HCT116 (cell line): ENCODE measurements around the gene UTP11. TPM values are rescaled to one million over a fixed set of nuclear protein-coding genes. Genes with fewer than 3 reads are reported as not detected.

Experiments
- ATAC-seq: fragments of 200-7000 bp; cut with Tn5 transposase; 2 replicates; pipeline ENCODE4 v1.9.1; 2020; ENCODE audit warnings: mild to moderate bottlenecking, moderate library complexity
- BruUV-seq: library from RNA; stranded (reverse); fragments of 400-500 nt; replicated peaks from 2 replicates; lab custom pipeline; 2021; lab: Mats Ljungman, UMichigan
- CTCF ChIA-PET: fragments of 300-600 bp; sonication (Branson Sonifier 250); formaldehyde crosslinking; loops from one replicate; lab custom pipeline; 2021; ENCODE audit warnings: antibody characterized with exemption; lab: Charles Lee
- POLR2A ChIA-PET: fragments of 300-600, 350-600 bp; sonication (Branson Sonifier 250); formaldehyde crosslinking; loops from one replicate; lab custom pipeline; 2021; ENCODE audit warnings: antibody characterized with exemption; lab: Charles Lee
- RAD21 ChIA-PET, 2 experiments: fragments of 300-600 bp; sonication (Branson Sonifier 250); formaldehyde crosslinking; loops; one replicate each; lab custom pipeline; 2023; ENCODE audit warnings: low total read pairs in 2 of 2; ENCODE audit not compliant: uncharacterized antibody in 2 of 2, unreplicated experiment in 2 of 2, low non-redundant PET in 1 of 2; lab: Charles Lee
- DNase-seq: peaks from one replicate; pipeline ENCODE4 v3.0.0-alpha.2; 2010; ENCODE audit warnings: low read depth, low spot score
- H2AFZ ChIP-seq: fragments of 200-600 bp; shearing (Covaris generic), sonication (generic); 2 replicates; pipeline ENCODE4 v1.6.1; 2017; ENCODE audit warnings: low read depth, mixed run types, mixed read lengths, antibody characterized with exemption, low read length; ENCODE audit not compliant: poor library complexity, severe bottlenecking
- H3K27ac ChIP-seq: 2 replicates; pipeline ENCODE4 v1.5.1; 2012; ENCODE audit warnings: low read depth, low read length
- H3K27me3 ChIP-seq: fragments of 200-600 bp; sonication (generic); 2 replicates; pipeline ENCODE4 v1.6.1; 2016; ENCODE audit warnings: mixed run types, low read length, mixed read lengths; ENCODE audit not compliant: insufficient read depth
- H3K36me3 ChIP-seq, 2 experiments: fragments of 200-500 bp in 1 of 2; fragments of 200-600 bp in 1 of 2; sonication (Bioruptor generic) in 1 of 2; sonication (generic) in 1 of 2; 2 replicates each; pipeline versions ENCODE4 v1.5.1 to v1.6.1; 2014 to 2016; ENCODE audit warnings: low read length in 2 of 2, inconsistent platforms in 1 of 2, mixed read lengths in 1 of 2, mixed run types in 1 of 2; ENCODE audit not compliant: insufficient read depth in 2 of 2, control insufficient read depth in 1 of 2
- H3K4me1 ChIP-seq, 2 experiments: fragments of 200-600 bp in 1 of 2; sonication (generic) in 1 of 2; 2 replicates each; pipeline versions ENCODE4 v1.5.1 to v1.6.1; 2012 to 2017; ENCODE audit warnings: low read length in 2 of 2, inconsistent platforms in 1 of 2, mild to moderate bottlenecking in 1 of 2, mixed read lengths in 1 of 2, mixed run types in 1 of 2, moderate library complexity in 1 of 2; ENCODE audit not compliant: insufficient read depth in 2 of 2, control insufficient read depth in 1 of 2
- H3K4me2 ChIP-seq: fragments of 200-600 bp; sonication (generic); 2 replicates; pipeline ENCODE4 v1.6.1; 2017; ENCODE audit warnings: mixed run types, low read length, mixed read lengths
- H3K4me3 ChIP-seq, 2 experiments: fragments of 200-600 bp in 1 of 2; sonication (generic) in 1 of 2; replicated peaks in 1 of 2; 2 replicates each; pipeline ENCODE4 v1.5.1; 2011 to 2016; ENCODE audit warnings: low read length in 2 of 2, control low read depth in 1 of 2, low read depth in 1 of 2, mild to moderate bottlenecking in 1 of 2, mixed read lengths in 1 of 2, mixed run types in 1 of 2
- H3K79me2 ChIP-seq: fragments of 200-600 bp; sonication (generic); 2 replicates; pipeline ENCODE4 v1.6.1; 2017; ENCODE audit warnings: mild to moderate bottlenecking, mixed run types, low read length, moderate library complexity, mixed read lengths; ENCODE audit not compliant: insufficient read depth
- H3K9ac ChIP-seq: fragments of 200-600 bp; sonication (generic); 2 replicates; pipeline ENCODE4 v1.6.1; 2016; ENCODE audit warnings: low read length, mixed read lengths
- H3K9me2 ChIP-seq: fragments of 200-600 bp; sonication (generic), shearing (Covaris generic); 2 replicates; pipeline ENCODE4 v1.6.1; 2017; ENCODE audit warnings: mixed run types, mild to moderate bottlenecking, moderate library complexity; ENCODE audit not compliant: insufficient read depth
- H3K9me3 ChIP-seq, 2 experiments: fragments of 200-500 bp in 1 of 2; fragments of 200-600 bp in 1 of 2; sonication (Bioruptor generic) in 1 of 2; sonication (generic) in 1 of 2; 2 replicates each; pipeline ENCODE4 v1.6.1; 2014 to 2017; ENCODE audit warnings: low read length in 2 of 2, mixed read lengths in 2 of 2, inconsistent platforms in 1 of 2, low read depth in 1 of 2, mild to moderate bottlenecking in 1 of 2, mixed run types in 1 of 2, moderate library complexity in 1 of 2; ENCODE audit not compliant: control insufficient read depth in 1 of 2, insufficient read depth in 1 of 2
- H4K20me1 ChIP-seq: fragments of 200-600 bp; sonication (generic), shearing (Covaris generic); 2 replicates; pipeline ENCODE4 v1.6.1; 2017; ENCODE audit warnings: mixed run types, mild to moderate bottlenecking, moderate library complexity; ENCODE audit not compliant: insufficient read depth
- CBX3 ChIP-seq: IDR thresholded peaks from 2 replicates; pipeline ENCODE4 v1.6.1; 2012; ENCODE audit warnings: low read depth
- CEBPB ChIP-seq: IDR thresholded peaks from 2 replicates; pipeline ENCODE4 v1.6.1; 2012; ENCODE audit warnings: low read depth
- ELF1 ChIP-seq: IDR thresholded peaks from 2 replicates; pipeline ENCODE4 v1.6.1; 2012; ENCODE audit warnings: low read depth, borderline replicate concordance
- JUND ChIP-seq: IDR thresholded peaks from 2 replicates; pipeline ENCODE4 v1.6.1; 2012
- POLR2A ChIP-seq: IDR thresholded peaks from 2 replicates; pipeline ENCODE4 v1.7.0; 2011; ENCODE audit warnings: borderline replicate concordance; ENCODE audit not compliant: insufficient read depth, insufficient read length; ENCODE audit errors: extremely low read depth
- REST ChIP-seq: IDR thresholded peaks from 2 replicates; pipeline ENCODE4 v1.6.1; 2012; ENCODE audit warnings: low read depth
- SIN3A ChIP-seq: IDR thresholded peaks from 2 replicates; pipeline ENCODE4 v1.6.1; 2012; ENCODE audit warnings: low read depth
- ZFX ChIP-seq: fragments of 450-650 bp; IDR thresholded peaks from 2 replicates; pipeline ENCODE4 v1.6.1; 2017
- ZNF274 ChIP-seq: fragments of 200-500 bp; sonication (Bioruptor generic); IDR thresholded peaks from 2 replicates; pipeline ENCODE4 v1.6.1; 2014; ENCODE audit warnings: mild to moderate bottlenecking, low read depth, low read length, inconsistent platforms
- intact Hi-C: fragments of 100-400 bp; cut with micrococcal nuclease; formaldehyde crosslinking; loops from 2 replicates; pipeline ENCODE4 v1.10.0; 2022
- total RNA-seq: library from RNA; stranded (reverse); gene quantifications from one replicate; pipeline ENCODE4 v1.2.1, GENCODE V29; 2021; ENCODE audit not compliant: unreplicated experiment

UTP11 gene
- total RNA-seq, 1 experiment from 2014 or later: 47.5 TPM

GRCh38 chr1:37997256-37998088 lies 15.1 kb upstream of the UTP11 start (continued):
- TF ChIP-seq REST: no peak
- TF ChIP-seq ZNF274: no peak

- no peaks in the 10 kb centered on the region for H3K27me3 ChIP-seq
- no peak overlapping the region for H3K4me3 ChIP-seq
- TF ChIP-seq CEBPB: no peak
- TF ChIP-seq POLR2A: no peak
- no peak for TF ChIP-seq ZFX
- TF ChIP-seq JUND: no peak
- TF ChIP-seq ELF1: no peak
- no peak for TF ChIP-seq REST
- no peak for TF ChIP-seq CBX3
- TF ChIP-seq SIN3A: no peak
- no peak overlapping the region for H3K4me2 ChIP-seq
- H3K36me3 ChIP-seq: peaks cover 16 to 18% of the 10 kb centered on the region in 2 experiments; a peak in 3 of 4 replicates
- no peak for DNase-seq
- H4K20me1 ChIP-seq: no peaks in the 10 kb centered on the region
- H2AFZ ChIP-seq: no peak overlapping the region
- H3K9ac ChIP-seq: no peak overlapping the region
- POLR2A ChIA-PET: no interaction called here
- no peaks in the 10 kb centered on the region for H3K9me2 ChIP-seq
- BruUV-seq: no TSS peak
- H3K79me2 ChIP-seq: peaks cover 37% of the 10 kb centered on the region
- H3K27ac ChIP-seq: no peak overlapping the region; the same call in 1 of the 2 replicates
- CTCF ChIA-PET: no interaction called here
- no peak for ATAC-seq
- H3K9me3 ChIP-seq: no peaks in the 10 kb centered on the region
- intact Hi-C loops: no loop called here
- RAD21 ChIA-PET: no interaction called here
- H3K4me1 ChIP-seq: peaks cover 33 to 46% of the 10 kb centered on the region in 2 experiments
Observed at GRCh38 chr1:37998089-37998808, 14.3 kb upstream of the UTP11 start.
